ENCODE results near the gene CD300C.

DNA sequence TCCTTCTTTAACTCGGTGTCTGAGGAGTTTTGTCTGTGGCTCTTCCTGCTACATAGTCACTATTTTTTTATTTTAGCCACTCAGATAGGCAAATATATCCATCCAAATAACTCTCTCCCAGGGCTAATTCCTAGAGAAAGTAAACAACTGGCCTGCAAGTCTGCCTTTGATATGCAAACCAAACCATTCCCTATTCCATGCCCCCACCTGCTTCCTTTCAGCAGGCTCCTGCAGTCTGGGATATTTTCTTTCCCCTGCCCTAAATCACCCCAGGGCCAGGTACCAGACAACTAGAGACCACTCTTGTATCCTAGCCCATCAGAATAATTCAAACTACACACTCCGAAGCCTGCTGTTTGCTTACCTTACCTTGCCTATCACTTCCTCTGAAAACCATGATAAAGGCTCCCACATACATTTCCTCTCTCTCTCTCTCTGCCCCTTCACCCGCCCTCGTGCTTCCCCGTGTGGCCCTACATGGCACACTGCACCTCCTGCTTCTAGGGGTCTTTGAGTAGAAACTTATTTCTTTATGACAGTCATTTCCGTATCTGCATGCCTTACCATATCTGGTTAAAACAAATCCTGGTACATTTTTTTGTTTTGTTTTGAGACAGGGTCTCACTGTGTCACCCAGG is 13.1 kb upstream of the CD300C start:
- no peak for TF ChIP-seq CTCF (IDR thresholded peaks at IDR 0.05)
- no peak for TF ChIP-seq POLR2A (IDR thresholded peaks at IDR 0.05; ENCODE audit: low read depth)
- no peak for TF ChIP-seq POLR2AphosphoS5 (IDR thresholded peaks at IDR 0.05)
- no peak for TF ChIP-seq EP300 (IDR thresholded peaks at IDR 0.05)

Measured in esophagus muscularis mucosa (tissue), 4 donors.